Mesendoderm (in vitro differentiated cells): ENCODE results near the gene ZMIZ2.

Experiments used
- DNase-seq: peaks from one replicate; pipeline ENCODE4 v3.0.0; 2013
- H2AK5ac ChIP-seq: 2 replicates; pipeline ENCODE4 v1.6.1; 2013; ENCODE audit warnings: low read length, inconsistent platforms
- H2BK120ac ChIP-seq: 2 replicates; pipeline ENCODE4 v1.6.1; 2013; ENCODE audit warnings: low read depth, mild to moderate bottlenecking, low read length, moderate library complexity, mixed read lengths
- H2BK15ac ChIP-seq: replicated peaks from 2 replicates; pipeline ENCODE4 v1.6.1; 2013; ENCODE audit warnings: low read depth, mild to moderate bottlenecking, moderate library complexity
- H2BK5ac ChIP-seq: 2 replicates; pipeline ENCODE4 v1.6.1; 2013; ENCODE audit warnings: low read length, inconsistent platforms
- H3K18ac ChIP-seq: 2 replicates; pipeline ENCODE4 v1.6.1; 2013; ENCODE audit warnings: mild to moderate bottlenecking, low read length, mixed read lengths
- H3K23ac ChIP-seq: one replicate; pipeline ENCODE4 v1.6.1; 2013; ENCODE audit warnings: low read length
- H3K27ac ChIP-seq: 2 replicates; pipeline ENCODE4 v1.5.1; 2013; ENCODE audit warnings: low read depth, mild to moderate bottlenecking, inconsistent platforms, low read length, moderate library complexity
- H3K27me3 ChIP-seq: 2 replicates; pipeline ENCODE4 v1.6.1; 2013; ENCODE audit warnings: low read length, control low read depth, mild to moderate bottlenecking, inconsistent platforms; ENCODE audit not compliant: insufficient read depth, poor library complexity
- H3K36me3 ChIP-seq: 2 replicates; pipeline ENCODE4 v1.6.1; 2013; ENCODE audit warnings: low read length, inconsistent platforms; ENCODE audit not compliant: control insufficient read depth, insufficient read depth
- H3K4ac ChIP-seq: one replicate; pipeline ENCODE4 v1.6.1; 2013; ENCODE audit warnings: low read depth, mild to moderate bottlenecking, low read length, moderate library complexity
- H3K4me1 ChIP-seq: 2 replicates; pipeline ENCODE4 v1.6.1; 2013; ENCODE audit warnings: low read depth, low read length, inconsistent platforms; ENCODE audit not compliant: control insufficient read depth
- H3K4me2 ChIP-seq: 2 replicates; pipeline ENCODE4 v1.6.1; 2013; ENCODE audit warnings: low read length
- H3K4me3 ChIP-seq: 2 replicates; pipeline ENCODE4 v1.5.1; 2013; ENCODE audit warnings: mild to moderate bottlenecking, low read length
- H3K56ac ChIP-seq: one replicate; pipeline ENCODE4 v1.6.1; 2013; ENCODE audit warnings: low read length
- H3K79me1 ChIP-seq: 2 replicates; pipeline ENCODE4 v1.6.1; 2013; ENCODE audit warnings: low read length, inconsistent platforms
- H3K79me2 ChIP-seq: 2 replicates; pipeline ENCODE4 v1.6.1; 2013; ENCODE audit warnings: mild to moderate bottlenecking, low read length; ENCODE audit not compliant: control insufficient read depth, insufficient read depth
- H3K9ac ChIP-seq: 2 replicates; pipeline ENCODE4 v1.6.1; 2013; ENCODE audit warnings: low read length, inconsistent platforms
- H4K5ac ChIP-seq: one replicate; pipeline ENCODE4 v1.6.1; 2013; ENCODE audit warnings: low read length
- H4K8ac ChIP-seq: one replicate; pipeline ENCODE4 v1.6.1; 2013; ENCODE audit warnings: low read depth, mild to moderate bottlenecking, control low read depth, low read length, moderate library complexity
- WGBS: extraction: QIAGEN DNeasy Blood & Tissue Kit; methylation state at CpG from one replicate; pipeline ENCODE4 v1.1.7; 2013; ENCODE audit warnings: low lambda C conversion rate, missing lambda C conversion rate; ENCODE audit not compliant: insufficient coverage; ENCODE audit errors: extremely low coverage; 5-methylcytosine and 5-hydroxymethylcytosine counted together

Gene ZMIZ2

DNA sequence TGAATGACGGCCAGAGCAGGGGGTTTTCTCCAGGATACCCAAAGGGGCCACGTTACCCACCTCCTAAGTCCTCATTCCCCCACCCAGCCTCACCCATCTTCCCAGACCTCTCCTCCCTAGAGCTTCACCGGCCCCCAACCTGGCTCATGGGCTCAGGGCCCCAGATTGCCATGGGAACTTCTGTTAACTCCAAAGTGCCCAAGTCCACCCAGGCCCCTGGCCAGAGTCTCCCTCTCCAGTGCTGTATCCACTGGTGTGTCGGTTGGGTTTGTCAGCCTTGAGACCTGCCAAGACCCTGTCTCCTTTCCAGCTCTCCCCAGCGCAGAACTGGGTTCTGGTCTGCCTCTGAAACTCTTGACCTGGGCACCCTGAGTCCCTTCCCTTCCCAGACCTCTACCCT is 37.1 kb upstream of the ZMIZ2 start:
- H3K9ac ChIP-seq = no peak overlapping the region
- H3K79me2 ChIP-seq = no peaks in the 10 kb centered on the region
- no peak overlapping the region for H3K4ac ChIP-seq
- H3K36me3 ChIP-seq = peaks cover 3% of the 10 kb centered on the region
- H4K8ac ChIP-seq = no peak overlapping the region
- H2AK5ac ChIP-seq = no peak overlapping the region
- no CpG with 5 or more reads among the region's 5 CpGs for WGBS
- no peak overlapping the region for H3K4me2 ChIP-seq
- no peak overlapping the region for H3K56ac ChIP-seq
- H3K27ac ChIP-seq = no peak overlapping the region
- no peak overlapping the region for H3K18ac ChIP-seq
- no peak overlapping the region for H2BK120ac ChIP-seq
- no peaks in the 10 kb centered on the region for H3K79me1 ChIP-seq
- peaks cover 2% of the 10 kb centered on the region for H3K4me1 ChIP-seq
- no peak overlapping the region for H3K4me3 ChIP-seq
- no peaks in the 10 kb centered on the region for H3K27me3 ChIP-seq
- no peak for DNase-seq
- H3K23ac ChIP-seq = no peak overlapping the region
- H4K5ac ChIP-seq = no peak overlapping the region
- no peak overlapping the region for H2BK5ac ChIP-seq
- H2BK15ac ChIP-seq = no peak overlapping the region

- H4K5ac ChIP-seq = no peak overlapping the region
- no peak overlapping the region for H3K23ac ChIP-seq
- peaks cover 2% of the 10 kb centered on the region for H3K4me1 ChIP-seq
- H2AK5ac ChIP-seq = no peak overlapping the region
- H3K27ac ChIP-seq = no peak overlapping the region
- H3K9ac ChIP-seq = no peak overlapping the region
- WGBS = no CpG with 5 or more reads among the region's 5 CpGs
- H3K56ac ChIP-seq = no peak overlapping the region
- H3K36me3 ChIP-seq = peaks cover 3% of the 10 kb centered on the region
- no peak overlapping the region for H3K18ac ChIP-seq
- H3K79me1 ChIP-seq = no peaks in the 10 kb centered on the region
- peak; percentile 60 for DNase-seq
- no peak overlapping the region for H2BK5ac ChIP-seq
- H4K8ac ChIP-seq = no peak overlapping the region
- no peak overlapping the region for H2BK15ac ChIP-seq
- H2BK120ac ChIP-seq = no peak overlapping the region
- no peaks in the 10 kb centered on the region for H3K27me3 ChIP-seq
- no peak overlapping the region for H3K4me3 ChIP-seq
- no peak overlapping the region for H3K4me2 ChIP-seq
- H3K4ac ChIP-seq = no peak overlapping the region
- no peaks in the 10 kb centered on the region for H3K79me2 ChIP-seq
Observed at GRCh38 chr7:44712012-44712411, 36.6 kb upstream of the ZMIZ2 start.

- no peak overlapping the region for H4K5ac ChIP-seq
- H3K36me3 ChIP-seq = no peaks in the 10 kb centered on the region
- no peaks in the 10 kb centered on the region for H3K79me2 ChIP-seq
- peaks cover 2% of the 10 kb centered on the region for H3K4me1 ChIP-seq
- H2BK5ac ChIP-seq = no peak overlapping the region
- DNase-seq = no peak
- H3K56ac ChIP-seq = no peak overlapping the region
- no peaks in the 10 kb centered on the region for H3K27me3 ChIP-seq
- H4K8ac ChIP-seq = no peak overlapping the region
- H3K4ac ChIP-seq = no peak overlapping the region
- no peak overlapping the region for H3K27ac ChIP-seq
- H2AK5ac ChIP-seq = no peak overlapping the region
- H2BK120ac ChIP-seq = no peak overlapping the region
- no peak overlapping the region for H3K18ac ChIP-seq
- H2BK15ac ChIP-seq = no peak overlapping the region
- whole genome bisulfite sequencing = no CpG with 5 or more reads among the region's 2 CpGs
- H3K79me1 ChIP-seq = no peaks in the 10 kb centered on the region
- no peak overlapping the region for H3K23ac ChIP-seq
- no peak overlapping the region for H3K4me2 ChIP-seq
- H3K9ac ChIP-seq = no peak overlapping the region
- H3K4me3 ChIP-seq = no peak overlapping the region
Observed at GRCh38 chr7:44713141-44713540, 35.5 kb upstream of the ZMIZ2 start.

DNA sequence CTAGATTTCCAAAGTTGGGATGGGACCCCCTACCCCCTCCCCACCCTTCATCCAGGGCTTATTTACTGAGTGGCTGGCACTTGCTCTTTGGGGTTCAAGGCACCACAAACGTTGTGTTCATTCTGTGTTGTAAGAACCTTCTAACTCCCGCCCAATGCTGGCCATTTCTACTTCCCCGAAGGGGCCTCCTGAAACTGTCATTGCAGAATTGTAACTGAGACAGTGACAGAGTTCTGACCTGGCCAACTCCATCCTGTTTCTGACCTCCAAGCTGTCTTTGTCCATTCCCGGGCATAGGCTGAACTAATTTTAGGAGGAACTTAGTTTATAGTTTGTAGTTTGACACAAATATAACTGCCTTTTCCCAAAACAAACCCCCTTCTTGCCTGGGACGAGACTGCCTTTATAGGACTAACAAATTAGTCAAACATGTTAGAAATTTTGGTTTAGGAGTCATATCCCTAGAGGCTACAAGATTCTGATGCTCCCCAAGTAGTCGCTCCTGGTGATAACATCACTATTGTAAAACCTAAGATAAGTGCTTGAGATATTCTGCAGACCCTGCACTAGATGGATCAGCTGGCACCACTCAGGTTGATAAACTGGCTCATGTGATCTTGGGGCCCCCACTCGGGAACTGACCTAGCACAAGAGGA is 34.8 kb upstream of the ZMIZ2 start:
- DNase-seq = no peak
- H4K8ac ChIP-seq = no peak overlapping the region
- no peaks in the 10 kb centered on the region for H3K79me1 ChIP-seq
- H3K79me2 ChIP-seq = no peaks in the 10 kb centered on the region
- H3K4me3 ChIP-seq = no peak overlapping the region
- no peak overlapping the region for H2AK5ac ChIP-seq
- H2BK120ac ChIP-seq = no peak overlapping the region
- no peak overlapping the region for H3K23ac ChIP-seq
- H3K4me2 ChIP-seq = no peak overlapping the region
- no peaks in the 10 kb centered on the region for H3K36me3 ChIP-seq
- no peak overlapping the region for H3K18ac ChIP-seq
- H3K9ac ChIP-seq = no peak overlapping the region
- H2BK15ac ChIP-seq = no peak overlapping the region
- no CpG with 5 or more reads among the region's 7 CpGs for WGBS
- H3K56ac ChIP-seq = no peak overlapping the region
- no peak overlapping the region for H2BK5ac ChIP-seq
- H3K4me1 ChIP-seq = peaks cover 2% of the 10 kb centered on the region
- no peaks in the 10 kb centered on the region for H3K27me3 ChIP-seq
- no peak overlapping the region for H3K27ac ChIP-seq
- no peak overlapping the region for H4K5ac ChIP-seq
- H3K4ac ChIP-seq = no peak overlapping the region

DNA sequence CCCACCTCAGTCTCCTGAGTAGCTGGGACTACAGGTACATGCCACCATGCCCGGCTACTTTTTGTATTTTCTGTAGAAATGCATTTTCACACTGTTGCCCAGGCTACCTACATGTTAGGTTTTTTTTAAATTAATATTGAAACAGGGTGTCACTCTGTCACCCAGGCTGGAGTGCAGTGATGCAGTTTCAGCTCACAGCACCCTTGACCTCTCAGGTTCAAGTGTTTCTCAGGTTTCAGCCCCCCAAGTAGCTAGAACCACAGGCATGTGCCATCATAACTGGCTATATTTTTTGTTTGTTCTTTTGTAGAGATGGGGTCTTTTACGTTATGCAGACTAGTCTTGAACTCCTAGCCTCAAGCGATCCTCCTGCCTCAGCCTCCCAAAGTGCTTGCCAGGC is 32.4 kb upstream of the ZMIZ2 start:
- H3K18ac ChIP-seq = no peak overlapping the region
- no peak overlapping the region for H2AK5ac ChIP-seq
- H2BK120ac ChIP-seq = no peak overlapping the region
- H3K4me3 ChIP-seq = no peak overlapping the region
- H3K27me3 ChIP-seq = no peaks in the 10 kb centered on the region
- no peak overlapping the region for H4K8ac ChIP-seq
- H3K27ac ChIP-seq = no peak overlapping the region
- no peak for DNase-seq
- no peak overlapping the region for H3K9ac ChIP-seq
- H2BK15ac ChIP-seq = no peak overlapping the region
- H3K56ac ChIP-seq = no peak overlapping the region
- H3K23ac ChIP-seq = no peak overlapping the region
- H3K36me3 ChIP-seq = no peaks in the 10 kb centered on the region
- H3K4ac ChIP-seq = no peak overlapping the region
- no peaks in the 10 kb centered on the region for H3K79me1 ChIP-seq
- H3K79me2 ChIP-seq = no peaks in the 10 kb centered on the region
- WGBS = no CpG with 5 or more reads among the region's 3 CpGs
- H4K5ac ChIP-seq = no peak overlapping the region
- H3K4me2 ChIP-seq = no peak overlapping the region
- peaks cover 2% of the 10 kb centered on the region for H3K4me1 ChIP-seq
- H2BK5ac ChIP-seq = no peak overlapping the region

- no CpG with 5 or more reads among the region's 4 CpGs for WGBS
- Histone ChIP-seq H2AK5ac (no peak overlapping the region), H4K5ac (no peak overlapping the region), H3K23ac (no peak overlapping the region), H2BK5ac (no peak overlapping the region), H3K18ac (no peak overlapping the region), H3K4me2 (no peak overlapping the region), H3K27ac (no peak overlapping the region), H2BK120ac (no peak overlapping the region), H3K4ac (no peak overlapping the region), H3K4me3 (no peak overlapping the region), H3K79me1 (no peaks in the 10 kb centered on the region), H3K4me1 (no peaks in the 10 kb centered on the region), H2BK15ac (no peak overlapping the region), H3K79me2 (no peaks in the 10 kb centered on the region), H3K27me3 (no peaks in the 10 kb centered on the region), H3K56ac (no peak overlapping the region), H4K8ac (no peak overlapping the region), H3K9ac (no peak overlapping the region), H3K36me3 (no peaks in the 10 kb centered on the region)
- peak; percentile 39 for DNase-seq
Observed at GRCh38 chr7:44720301-44720700, 28.3 kb upstream of the ZMIZ2 start.
